SH-SY5Y (cell line): ENCODE results near the gene PTGFR.

Experiments
- GATA2 ChIP-seq: IDR thresholded peaks from 2 replicates; pipeline ENCODE4 v1.6.1; 2011; ENCODE audit warnings: mild to moderate bottlenecking, low read depth, low read length
- GATA3 ChIP-seq: IDR thresholded peaks from 2 replicates; pipeline ENCODE4 v1.6.1; 2011; ENCODE audit warnings: low read depth, mild to moderate bottlenecking, low read length, moderate library complexity

DNA sequence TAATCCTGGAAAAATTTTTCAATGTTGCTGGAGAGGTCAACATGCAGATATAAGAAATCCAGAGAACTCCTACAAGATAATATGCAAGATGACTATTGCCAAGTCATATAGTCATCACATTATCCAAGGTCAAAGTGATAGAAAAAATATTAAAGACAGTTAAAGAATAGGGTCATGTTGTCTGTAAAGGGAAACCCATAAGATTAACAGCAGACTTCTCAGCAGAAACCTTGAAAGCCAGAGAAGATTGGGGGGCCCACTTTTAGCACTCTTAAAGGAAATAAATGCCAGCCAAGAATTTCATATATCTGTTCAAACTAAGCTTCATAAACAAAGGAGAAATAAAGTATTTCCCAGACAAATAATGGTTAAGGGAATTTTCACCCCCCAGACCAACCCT is 64.1 kb downstream of the PTGFR start:
- TF ChIP-seq GATA2 = no peak
- no peak for TF ChIP-seq GATA3
